GM18508 (cell line): Measurements from ENCODE around the gene BTN2A1.
"Not testable (repeated sequence)": the region's sequence is repeated elsewhere in the genome, so short reads cannot be mapped to it uniquely, and the experiment has no call there.

ENCODE experiments used
- ATAC-seq: cut with Tn5 transposase; IDR thresholded peaks from one replicate; pipeline ENCODE4 v1.9.1; 2021; ENCODE audit warnings: moderate number of reproducible peaks; ENCODE audit not compliant: insufficient read depth, unreplicated experiment

Gene BTN2A1

DNA sequence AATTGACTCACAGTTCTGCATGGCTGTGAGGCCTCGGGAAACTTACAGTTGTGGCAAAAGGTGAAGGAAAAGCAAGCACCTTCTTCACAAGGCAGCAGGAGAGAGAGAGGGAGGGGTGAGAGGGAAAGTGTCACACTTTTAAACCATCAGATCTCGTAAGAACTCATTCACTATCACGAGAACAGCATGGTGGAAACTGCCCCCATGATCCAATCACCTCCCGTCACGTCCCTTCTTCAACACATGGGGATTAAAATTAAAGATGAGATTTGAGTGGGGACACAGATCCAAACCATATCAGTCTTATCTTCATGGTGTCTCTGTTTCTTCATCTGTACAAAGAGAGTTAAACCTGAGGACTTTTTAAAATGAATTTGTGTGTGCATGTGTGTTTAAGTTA is 28.6 kb downstream of the BTN2A1 start:
- no peak for ATAC-seq

DNA sequence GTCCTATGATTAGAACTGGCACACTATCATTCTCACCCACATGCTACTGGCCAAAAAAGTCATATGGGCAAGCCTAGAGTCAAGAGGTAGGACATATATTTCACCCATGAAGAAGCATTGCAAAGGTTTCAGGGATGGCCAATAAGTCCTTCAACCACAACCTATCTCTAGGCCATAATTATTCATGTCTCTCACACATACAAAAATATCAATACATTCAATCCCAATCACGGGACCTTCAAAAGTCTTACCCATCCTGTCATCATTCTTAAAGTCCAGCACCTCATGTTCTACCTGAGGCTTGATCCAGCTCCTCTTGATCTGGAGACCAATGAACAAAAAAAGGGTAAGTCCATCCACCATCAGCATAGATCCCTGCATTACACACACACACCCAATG is 29.7 kb downstream of the BTN2A1 start:
- ATAC-seq: no peak

DNA sequence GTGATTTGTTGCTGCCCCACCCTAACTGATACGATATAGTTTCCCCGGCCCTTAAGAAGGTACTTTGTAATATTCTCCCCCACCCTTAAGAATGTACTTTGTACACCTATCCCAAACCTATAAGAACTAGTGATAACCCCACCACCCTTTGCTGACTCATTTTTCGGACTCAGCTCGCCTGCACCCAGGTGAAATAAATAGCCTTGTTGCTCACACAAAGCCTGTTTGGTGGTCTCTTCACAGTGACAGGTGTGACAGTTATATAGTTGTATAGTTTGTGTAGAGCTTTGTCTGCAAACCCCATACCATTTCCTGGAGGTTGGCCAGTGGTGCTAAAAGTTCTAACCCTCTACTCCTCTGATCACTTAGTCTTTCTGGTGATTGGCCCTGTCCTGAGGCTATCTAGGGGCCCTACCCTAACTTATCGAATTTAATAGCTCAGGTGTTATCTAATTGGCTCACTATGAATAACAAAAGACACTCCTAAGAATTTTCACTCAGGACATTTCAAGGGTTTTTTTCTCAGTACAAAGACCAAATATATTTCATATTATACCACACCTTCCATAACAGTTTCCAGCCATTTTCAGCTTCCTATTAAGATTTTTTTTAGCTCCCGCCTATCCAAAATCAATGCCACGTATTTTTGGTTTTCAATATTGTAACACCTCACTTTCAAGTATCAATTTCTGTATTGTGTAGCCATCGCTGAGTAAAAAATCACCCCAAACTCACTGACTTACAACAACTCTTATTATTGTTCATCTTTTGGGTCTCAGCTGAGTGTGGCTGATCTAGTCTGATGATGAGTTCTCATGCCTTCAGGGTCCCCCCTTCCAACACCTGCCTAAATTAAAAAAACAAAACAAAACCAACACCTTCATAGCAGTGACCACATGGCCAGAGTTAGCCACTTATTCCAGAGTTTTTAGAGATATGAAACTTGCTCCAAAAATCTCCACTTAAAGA is 32.5 kb downstream of the BTN2A1 start:
- no peak for ATAC-seq

DNA sequence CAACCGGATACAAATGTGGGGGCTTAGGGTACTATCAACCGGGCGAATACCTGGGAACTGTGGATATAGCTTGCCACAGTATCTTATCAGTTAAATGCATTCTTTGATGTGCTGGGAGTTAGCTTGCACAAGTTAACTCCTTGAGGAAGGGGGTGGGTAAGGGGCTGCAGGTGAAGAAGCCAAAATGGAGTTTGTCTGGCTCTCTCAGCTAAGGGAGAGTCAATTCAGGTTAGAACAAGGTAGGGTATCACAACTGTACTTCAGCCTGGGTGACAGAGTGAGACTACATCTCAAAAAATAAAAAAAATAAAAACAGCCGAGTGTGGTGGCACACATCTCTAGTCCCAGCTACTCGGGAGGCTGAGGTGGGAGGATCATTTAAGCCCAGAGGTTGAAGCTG is 33.8 kb downstream of the BTN2A1 start:
- no peak for ATAC-seq

DNA sequence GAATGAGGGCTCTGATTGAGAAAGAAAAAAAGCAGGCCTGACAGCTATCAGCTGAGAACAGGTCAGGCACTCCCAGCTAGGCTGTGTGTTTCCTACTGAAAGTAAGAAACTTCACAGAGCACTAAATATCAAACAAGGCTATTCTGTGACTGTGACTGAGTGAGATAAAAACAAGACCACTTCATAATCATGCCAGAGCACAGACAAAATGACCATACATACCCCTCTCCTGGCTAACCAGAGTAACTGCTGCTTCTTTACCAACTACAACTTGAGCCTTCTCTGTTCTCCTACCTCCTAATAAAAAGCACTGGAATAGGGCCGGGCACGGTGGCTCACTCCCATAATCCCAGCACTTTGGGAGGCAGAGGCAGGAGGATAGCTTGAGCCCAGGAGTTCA is 35.5 kb downstream of the BTN2A1 start:
- ATAC-seq: no peak

DNA sequence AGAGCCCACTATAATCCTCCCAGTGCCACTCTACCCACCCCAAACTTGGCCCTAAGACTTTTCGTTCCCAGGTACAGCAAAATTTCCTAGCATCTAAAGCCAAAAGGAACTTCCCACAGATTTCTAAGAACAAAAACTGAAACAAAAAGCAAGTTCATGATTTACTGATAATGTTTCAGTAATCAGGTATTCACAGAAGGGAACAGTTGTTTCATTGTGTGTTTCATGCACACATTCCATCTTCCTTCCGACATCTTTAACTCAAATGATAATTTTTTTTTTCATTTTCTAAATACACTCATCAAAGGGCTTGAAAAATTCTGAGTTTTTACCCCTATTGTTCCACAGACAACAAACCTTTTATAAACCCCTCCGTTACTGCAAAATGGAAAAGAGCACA is 36.4 kb downstream of the BTN2A1 start:
- ATAC-seq: no peak

DNA sequence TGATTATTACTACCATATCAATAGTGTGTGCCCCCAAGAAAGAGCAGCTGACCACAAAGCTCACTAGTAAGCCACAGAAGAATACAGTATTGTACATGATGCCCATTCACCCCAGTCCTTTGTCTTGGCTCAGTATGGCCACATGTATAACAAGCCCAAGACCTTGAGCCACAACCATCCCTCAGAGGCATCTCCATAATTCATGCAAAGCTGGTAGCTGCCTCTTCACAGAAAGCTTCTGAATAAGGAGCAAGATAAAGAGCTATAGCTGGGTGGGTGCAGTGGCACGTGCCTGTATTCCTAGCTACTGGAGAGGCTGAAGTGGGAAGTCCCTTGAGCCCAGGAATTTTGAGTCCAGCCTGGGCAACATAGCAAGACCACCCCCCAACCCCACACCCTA is 37.5 kb downstream of the BTN2A1 start:
- no peak for ATAC-seq

DNA sequence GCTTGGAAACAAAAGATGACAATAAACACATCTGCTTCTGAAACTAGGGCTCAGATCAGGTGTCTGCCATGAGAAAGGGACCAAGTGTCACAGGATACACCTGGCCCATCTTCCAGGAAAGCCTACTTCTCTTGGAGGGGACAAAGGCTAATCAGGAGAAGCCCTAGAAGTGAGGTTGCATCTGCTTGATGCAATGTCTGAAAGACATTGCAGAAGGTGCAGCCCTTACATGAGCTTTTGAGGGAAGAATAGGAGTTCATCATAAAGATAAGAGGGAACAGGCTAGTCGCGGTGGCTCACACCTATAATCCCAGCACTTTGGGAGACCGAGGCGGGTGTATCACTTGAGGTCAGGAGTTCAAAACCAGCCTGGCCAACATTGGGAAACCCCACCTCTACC is 39.9 kb downstream of the BTN2A1 start:
- ATAC-seq: no peak

DNA sequence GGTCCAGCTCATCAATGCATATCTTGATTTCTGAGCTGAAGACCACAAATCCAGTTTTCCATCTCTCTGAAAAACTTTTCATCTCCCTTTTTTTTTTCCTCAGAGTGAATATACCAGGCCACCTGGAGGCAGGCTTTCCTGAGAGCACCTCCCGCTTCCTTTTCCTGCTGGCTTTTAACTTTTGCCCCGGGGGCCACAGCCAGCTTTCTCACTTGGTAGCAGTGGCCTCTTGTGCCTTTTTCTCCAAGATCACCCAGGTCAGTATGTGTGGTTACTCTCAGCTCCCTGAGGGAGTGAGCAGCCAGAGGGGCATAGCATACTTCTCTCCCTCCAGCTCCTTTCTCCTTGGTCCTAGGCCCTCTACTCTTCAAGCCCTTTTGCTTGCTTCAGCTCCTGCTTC is 42.3 kb downstream of the BTN2A1 start, which contains the start of gene BTN1A1:
TSS of gene BTN1A1 (plus strand) at position 202 of the 400 bp plus-strand sequence. CDS start 984 bp downstream, outside the sequence.
- ATAC-seq: no peak

DNA sequence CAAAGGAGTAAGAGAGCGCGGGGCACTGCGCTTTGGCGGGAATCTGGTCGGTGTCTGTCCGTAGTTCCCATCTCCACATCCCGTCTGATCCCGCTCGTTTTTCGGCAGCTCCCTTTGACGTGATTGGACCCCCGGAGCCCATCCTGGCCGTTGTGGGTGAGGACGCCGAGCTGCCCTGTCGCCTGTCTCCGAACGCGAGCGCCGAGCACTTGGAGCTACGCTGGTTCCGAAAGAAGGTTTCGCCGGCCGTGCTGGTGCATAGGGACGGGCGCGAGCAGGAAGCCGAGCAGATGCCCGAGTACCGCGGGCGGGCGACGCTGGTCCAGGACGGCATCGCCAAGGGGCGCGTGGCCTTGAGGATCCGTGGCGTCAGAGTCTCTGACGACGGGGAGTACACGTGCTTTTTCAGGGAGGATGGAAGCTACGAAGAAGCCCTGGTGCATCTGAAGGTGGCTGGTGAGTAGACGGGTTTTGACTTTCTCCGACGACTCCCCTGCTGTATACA is 43.8 kb downstream of the BTN2A1 start:
- ATAC-seq: no peak

DNA sequence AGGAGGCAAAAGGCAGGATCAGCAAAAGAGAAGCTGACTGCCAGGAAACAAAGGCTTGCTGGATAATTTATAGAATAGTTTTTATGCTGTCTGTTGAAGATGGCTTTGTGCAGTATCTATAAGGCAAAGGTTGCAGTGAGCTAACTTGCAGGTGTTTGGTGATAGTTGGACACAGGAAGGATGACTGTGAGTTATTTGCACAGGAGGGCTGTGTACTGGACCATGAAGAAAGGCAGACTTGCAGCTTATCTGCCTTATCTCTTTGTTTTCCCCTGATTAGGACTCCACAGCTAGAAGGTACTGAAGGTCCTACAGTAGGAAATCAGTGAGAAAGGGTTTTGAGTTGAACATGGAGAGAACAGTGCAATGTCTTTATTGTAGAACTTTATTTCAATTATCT is 44.4 kb downstream of the BTN2A1 start:
- no peak for ATAC-seq

DNA sequence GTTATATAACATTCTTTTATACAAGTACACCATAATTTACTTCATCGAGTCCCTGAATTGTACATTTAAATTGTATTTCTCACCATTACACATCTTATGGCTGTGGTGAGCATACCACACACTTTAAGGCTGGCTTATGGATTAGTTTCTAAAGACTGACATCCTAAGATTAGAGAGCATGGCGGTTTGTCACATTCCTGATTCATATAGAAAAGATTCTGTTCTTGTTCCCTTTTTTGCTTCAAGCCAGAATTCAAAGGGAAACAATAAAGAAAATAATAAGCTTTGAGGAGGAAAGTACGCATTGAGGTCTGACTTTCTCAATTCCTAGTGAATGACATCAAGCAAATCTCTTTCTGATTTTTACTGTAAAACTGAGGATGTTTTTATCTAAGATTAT is 44.9 kb downstream of the BTN2A1 start:
- no peak for ATAC-seq

DNA sequence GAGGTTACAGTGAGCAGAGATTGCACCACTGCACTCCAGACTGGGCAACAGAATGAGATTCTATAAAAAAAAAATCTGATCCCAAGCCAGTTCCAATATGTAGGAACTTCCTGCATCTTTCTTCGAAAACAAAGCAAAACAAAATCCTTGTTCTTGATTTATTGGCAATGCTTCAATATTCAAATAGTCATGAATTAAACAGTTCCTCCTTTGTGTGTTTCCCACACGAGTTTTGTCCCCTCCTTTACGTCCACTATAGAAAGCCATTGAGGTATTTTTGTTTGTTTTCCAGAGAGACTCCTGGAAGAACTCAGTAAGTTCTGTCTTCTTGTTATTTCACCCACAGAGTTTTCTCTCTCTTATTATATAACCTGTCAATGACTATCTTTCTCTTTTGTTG is 49.9 kb downstream of the BTN2A1 start:
- no peak for ATAC-seq

DNA sequence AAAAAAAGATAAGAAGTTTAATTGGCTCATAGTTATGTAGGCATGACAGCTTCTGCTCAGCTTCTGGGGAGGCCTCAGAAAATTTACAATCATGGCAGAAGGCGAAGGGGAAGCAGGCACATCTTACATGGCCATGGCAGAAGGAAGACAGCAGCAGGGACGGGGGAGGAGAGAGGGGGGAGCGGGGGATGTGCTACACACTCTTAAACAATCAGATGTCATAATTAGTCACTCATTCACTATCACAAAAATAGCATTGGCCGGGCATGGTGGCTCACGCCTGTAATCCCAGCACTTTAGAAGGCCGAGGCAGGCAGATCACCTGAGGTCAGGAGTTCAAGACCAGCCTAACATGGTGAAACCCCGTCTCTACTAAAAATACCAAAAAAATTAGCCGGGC is 53.3 kb downstream of the BTN2A1 start:
- ATAC-seq: not testable (repeated sequence)

DNA sequence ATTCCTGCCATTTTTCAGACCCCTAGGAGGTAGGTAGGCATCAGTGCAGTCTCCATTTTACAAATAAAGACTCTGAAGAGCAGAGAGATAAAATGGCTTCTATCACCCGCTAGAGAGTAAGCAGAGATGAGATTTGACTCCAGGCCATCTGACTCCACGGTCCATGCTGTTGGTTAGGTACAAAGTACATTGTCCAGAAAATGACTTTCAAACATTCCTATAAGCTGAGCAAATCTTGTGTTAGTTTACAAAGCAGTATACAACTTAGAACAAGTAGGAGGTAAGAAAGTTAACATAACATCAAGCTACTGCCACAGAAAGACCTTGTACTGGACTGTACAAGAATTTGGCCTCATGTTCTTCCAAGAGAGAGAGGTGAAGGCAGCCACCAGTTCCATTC is 57.2 kb downstream of the BTN2A1 start:
- ATAC-seq: no peak

DNA sequence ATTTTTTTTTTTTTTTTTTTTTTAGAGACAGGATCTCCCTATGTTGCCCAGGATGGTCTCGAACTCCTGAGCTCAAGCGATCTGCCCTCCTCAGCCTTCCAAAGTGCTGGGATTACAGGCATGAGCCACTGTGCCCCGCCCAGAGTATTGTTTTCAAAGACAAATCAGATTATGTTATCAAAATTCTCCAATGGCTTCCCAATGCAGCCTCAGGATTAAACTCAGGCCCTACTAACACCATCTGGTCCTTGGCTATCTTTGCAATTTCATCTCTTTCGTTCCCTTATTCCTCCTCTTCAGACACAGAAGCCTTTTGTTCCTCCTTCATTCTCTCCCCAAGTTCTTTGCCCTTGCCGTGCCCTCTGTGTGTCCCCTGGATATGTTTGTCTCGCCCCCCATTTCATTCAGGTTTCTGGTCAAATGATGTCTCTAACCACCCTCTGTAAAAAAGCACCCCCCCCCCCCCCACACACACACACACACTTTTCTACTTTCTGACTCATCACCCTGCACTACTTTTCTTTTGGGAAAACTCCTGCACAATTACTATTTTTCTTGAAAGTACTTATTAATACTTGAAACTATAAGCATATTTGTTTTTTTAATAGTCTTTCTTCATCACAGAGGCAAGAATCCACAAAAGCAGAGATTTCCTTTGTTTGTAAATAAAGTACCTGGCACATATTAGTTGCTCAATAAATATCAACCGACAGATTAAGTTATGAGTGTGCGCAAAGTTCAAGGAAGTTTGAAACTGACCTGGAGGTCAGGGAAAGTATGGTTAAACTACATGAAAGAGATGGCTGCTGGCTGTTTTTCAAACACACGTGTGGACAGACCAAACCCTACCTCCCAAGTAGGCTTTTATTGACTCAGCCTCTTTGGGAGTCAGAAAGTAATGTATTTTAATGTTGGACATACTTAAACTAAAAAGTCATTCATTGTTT is 59.0 kb downstream of the BTN2A1 start:
- ATAC-seq: no peak
